ENCODE data around the gene PRSS8. TPM values are rescaled to one million over a fixed set of nuclear protein-coding genes. Genes with fewer than 3 reads are reported as not detected.
A peak's percentile ranks its signal among the peaks of the same experiment; 100 is the strongest.
"Not testable (repeated sequence)": the region's sequence is repeated elsewhere in the genome, so short reads cannot be mapped to it uniquely, and the experiment has no call there.

The PRSS8 gene
- total and polyA plus RNA-seq, 8 donors, result 32.5 to 89.3 (median 63.9) TPM

DNA sequence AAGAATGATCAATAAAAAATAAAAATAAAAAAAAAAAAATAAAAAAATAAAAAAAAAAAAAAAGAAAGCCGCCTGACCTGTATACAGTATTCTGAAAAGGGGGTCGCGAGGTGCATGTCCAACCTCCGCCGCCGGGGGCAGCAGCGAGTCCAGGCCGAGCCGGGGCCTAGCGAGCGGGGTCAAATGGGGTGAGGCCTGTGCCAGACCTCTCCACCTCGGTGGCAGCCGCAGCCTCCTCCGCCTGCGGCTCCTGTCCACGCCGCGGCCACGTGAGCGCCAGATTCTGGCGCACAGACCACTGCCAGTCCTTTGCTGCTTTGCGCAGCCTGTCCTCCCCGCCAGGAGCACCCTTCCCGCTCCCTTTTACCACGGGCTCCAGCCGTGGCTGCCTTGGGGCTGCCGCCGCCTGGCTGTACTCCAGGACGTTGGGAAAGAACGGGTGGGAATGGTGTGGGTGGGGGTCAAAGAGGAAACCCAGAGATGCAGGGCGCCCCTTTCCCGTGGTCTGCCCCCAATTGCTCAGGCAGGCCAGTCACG lies 29.8 kb downstream of the PRSS8 start:
- no peaks in the 10 kb centered on the region for H3K9me3 ChIP-seq
- H3K27me3 ChIP-seq, result no peaks in the 10 kb centered on the region
- intact Hi-C loops (cut with DNase I), result no loop called here
- WGBS, 2 donors, result 8 to 9% methylated on average over 33 of the region's 33 CpGs
- H3K4me1 ChIP-seq, result peaks cover 4 to 14% (median 11%) of the 10 kb centered on the region in 3 donors
- peak overlapping the region; percentile 35 to 74 (median 60) for H3K27ac ChIP-seq
- TF ChIP-seq, protein P1, sequence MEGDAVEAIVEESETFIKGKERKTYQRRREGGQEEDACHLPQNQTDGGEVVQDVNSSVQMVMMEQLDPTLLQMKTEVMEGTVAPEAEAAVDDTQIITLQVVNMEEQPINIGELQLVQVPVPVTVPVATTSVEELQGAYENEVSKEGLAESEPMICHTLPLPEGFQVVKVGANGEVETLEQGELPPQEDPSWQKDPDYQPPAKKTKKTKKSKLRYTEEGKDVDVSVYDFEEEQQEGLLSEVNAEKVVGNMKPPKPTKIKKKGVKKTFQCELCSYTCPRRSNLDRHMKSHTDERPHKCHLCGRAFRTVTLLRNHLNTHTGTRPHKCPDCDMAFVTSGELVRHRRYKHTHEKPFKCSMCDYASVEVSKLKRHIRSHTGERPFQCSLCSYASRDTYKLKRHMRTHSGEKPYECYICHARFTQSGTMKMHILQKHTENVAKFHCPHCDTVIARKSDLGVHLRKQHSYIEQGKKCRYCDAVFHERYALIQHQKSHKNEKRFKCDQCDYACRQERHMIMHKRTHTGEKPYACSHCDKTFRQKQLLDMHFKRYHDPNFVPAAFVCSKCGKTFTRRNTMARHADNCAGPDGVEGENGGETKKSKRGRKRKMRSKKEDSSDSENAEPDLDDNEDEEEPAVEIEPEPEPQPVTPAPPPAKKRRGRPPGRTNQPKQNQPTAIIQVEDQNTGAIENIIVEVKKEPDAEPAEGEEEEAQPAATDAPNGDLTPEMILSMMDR (IDR thresholded peaks at IDR 0.05), result peak; percentile 83 to 89 (median 88)
- H3K4me3 ChIP-seq, result peak overlapping the region in 1 of 4 donors; percentile 20
- H3K36me3 ChIP-seq, result peaks cover 0 to 14% (median 0%) of the 10 kb centered on the region in 3 donors
- ATAC-seq (peak; percentile 90 to 94 (median 92)), FAIRE-seq (no peak), DNase-seq (peak; percentile 85 to 96 (median 96))

DNA sequence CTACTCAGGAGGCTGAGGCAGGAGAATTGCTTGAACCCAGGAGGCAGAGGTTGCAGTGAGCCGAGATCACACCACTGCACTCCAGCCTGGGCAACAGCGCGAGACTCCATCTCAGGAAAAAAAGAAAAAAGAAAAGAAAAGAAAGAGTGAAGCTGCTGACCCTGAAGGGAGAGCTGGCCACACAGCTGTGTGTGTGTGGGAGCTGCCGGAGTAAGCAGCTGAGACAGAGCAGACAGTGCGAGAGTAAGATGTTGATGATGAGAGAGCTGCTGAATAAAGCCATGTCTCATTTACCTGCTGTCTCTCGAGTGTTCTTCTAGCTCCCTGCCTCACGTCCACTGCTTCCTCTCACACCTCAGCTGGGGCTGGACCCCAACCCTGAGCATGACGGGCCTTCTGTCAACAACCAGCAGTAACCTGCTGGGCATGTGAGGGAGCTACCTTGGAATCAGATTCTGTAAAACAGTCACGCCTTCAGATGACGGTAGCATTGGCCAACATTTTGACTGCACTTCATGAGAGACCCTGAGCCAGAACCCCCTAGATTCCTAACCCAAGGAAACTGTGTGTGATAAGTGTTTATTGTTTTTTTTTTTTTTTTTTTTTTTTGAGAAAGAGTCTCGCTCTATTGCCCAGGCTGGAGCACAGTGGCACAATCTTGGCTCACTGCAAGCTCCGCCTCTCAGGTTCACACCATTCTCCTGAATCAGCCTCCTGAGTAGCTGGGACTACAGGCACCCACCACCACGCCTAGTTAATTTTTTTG lies 34.5 kb downstream of the PRSS8 start:
- DNase-seq; H3K27me3 ChIP-seq; FAIRE-seq; H3K4me1 ChIP-seq; H3K4me3 ChIP-seq; H3K27ac ChIP-seq; intact Hi-C loops (cut with DNase I); H3K9me3 ChIP-seq; H3K36me3 ChIP-seq; ATAC-seq: not testable (repeated sequence)
- 80 to 84% methylated on average over 12 of the region's 13 CpGs for WGBS, 2 donors

DNA sequence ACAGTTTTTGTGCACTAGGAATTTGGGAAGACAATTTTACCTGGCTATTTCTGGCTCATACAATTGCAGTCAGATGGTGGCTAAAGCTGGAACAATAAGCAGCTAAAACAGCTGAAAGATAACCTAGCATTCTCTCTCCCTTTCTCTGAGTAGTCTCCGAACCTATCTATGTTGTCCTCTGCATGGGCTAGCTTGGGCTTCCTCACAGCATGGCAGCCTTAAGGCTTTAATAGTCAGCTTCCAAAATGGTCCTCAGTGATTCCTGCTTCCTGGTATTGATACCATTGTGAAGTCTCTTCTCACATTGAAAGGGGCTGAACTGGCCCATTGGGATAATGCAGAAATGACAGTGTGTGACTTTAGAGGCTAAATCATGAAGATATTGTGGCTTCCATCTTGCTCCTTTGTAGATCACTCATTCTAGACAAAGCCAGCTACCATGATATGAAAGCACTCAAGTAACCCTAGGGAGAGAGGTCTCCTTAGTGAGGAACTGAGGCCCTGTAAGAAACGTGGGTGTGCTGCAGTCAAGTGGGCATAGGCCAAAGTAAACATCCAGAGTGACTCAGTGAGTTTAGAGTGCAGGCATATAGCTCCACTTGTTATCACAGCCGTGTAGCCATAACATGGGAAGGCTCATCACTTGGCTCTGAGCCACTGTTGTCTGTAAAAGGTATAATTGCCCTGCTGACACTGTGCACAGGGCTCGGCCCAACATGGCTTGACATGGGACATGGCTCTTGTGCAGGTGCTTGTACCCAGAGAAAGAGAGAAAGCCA lies 35.5 kb downstream of the PRSS8 start:
- Histone ChIP-seq H3K4me3 (no peak overlapping the region), H3K9me3 (no peaks in the 10 kb centered on the region), H3K27ac (no peak overlapping the region), H3K36me3 (no peaks in the 10 kb centered on the region), H3K4me1 (peaks cover 0 to 4% (median 0%) of the 10 kb centered on the region in 3 donors), H3K27me3 (no peaks in the 10 kb centered on the region)
- WGBS, 2 donors, result 66 to 68% methylated on average over 4 of the region's 4 CpGs
- intact Hi-C loops (cut with DNase I), result loop anchor here in 1 of 3 donors (5.0 kb wide), 1 partner anchor 52 kb away; the partner anchor contains the start of gene PRSS36
- TF ChIP-seq, protein P1 (IDR thresholded peaks at IDR 0.05), result no peak
- ATAC-seq (no peak), DNase-seq (no peak), FAIRE-seq (no peak)

DNA sequence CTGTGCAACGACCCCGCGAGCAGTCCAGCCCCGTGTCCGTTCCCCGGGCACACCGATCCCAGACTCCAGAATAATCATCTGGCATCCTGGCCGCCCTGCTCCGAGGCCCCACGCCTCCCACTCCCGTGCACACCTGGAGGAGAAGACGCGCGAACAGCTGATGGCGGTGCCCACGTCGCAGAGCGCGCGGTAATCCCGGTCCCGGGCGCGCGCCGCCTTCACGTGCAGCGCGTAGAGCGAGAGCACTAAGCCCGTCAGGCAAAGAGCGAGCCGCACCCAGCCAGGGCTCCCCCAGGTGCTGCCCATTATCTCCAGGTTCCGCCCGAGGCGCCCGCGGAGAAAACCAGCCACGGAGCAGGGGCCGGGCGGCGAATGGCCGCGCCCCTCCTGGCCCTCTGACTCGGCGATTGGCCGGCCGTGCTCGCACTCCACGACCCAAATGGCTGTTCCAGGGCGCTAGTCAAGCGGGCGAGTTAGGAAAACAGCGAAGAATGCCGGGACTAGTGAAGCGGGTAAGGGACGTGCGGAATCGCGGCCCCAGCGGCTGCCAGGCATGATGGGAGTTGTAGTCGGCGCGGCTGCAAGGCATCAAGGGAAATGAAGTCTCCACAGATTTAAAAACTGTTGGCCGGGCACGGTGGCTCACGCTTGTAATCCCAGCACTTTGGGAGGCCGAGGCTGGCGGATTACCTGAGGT lies 41.0 kb downstream of the PRSS8 start, which contains the start of gene VKORC1:
Gene VKORC1 (minus strand): TSS at position 374 of the 697 bp plus-strand sequence. CDS start 68 bp downstream, at position 306.
- peak within 1 kb of the TSS; percentile 73 to 91 (median 80) for H3K27ac ChIP-seq
- ATAC-seq, result peak; percentile 94 to 96 (median 96)
- H3K27me3 ChIP-seq, result no peaks in the 10 kb centered on the region
- 0% methylated on average over 63 to 69 of the region's 69 CpGs for WGBS, 2 donors
- peak within 1 kb of the TSS; percentile 51 to 89 (median 82) for H3K4me3 ChIP-seq
- TF ChIP-seq, protein P1 (IDR thresholded peaks at IDR 0.05), result no peak
- no peak for FAIRE-seq
- peaks cover 0 to 9% (median 0%) of the 10 kb centered on the region in 3 donors for H3K36me3 ChIP-seq
- H3K4me1 ChIP-seq, result peaks cover 0 to 11% (median 6%) of the 10 kb centered on the region in 3 donors
- H3K9me3 ChIP-seq, result no peaks in the 10 kb centered on the region
- DNase-seq, result peak; percentile 91 to 97 (median 96)
- intact Hi-C loops (cut with DNase I), result loop anchor here in 1 of 3 donors (5.0 kb wide), 1 partner anchor 58 kb away; the partner anchor contains the start of gene PRSS36
